ENCODE measurements around the gene CELA2B.
"Not testable (repeated sequence)": the region's sequence is repeated elsewhere in the genome, so short reads cannot be mapped to it uniquely, and the experiment has no call there.

- not testable (repeated sequence) for TF ChIP-seq SIN3A (conservative IDR thresholded peaks at IDR 0.05 in 1 of 2, IDR thresholded peaks at IDR 0.05 in 1 of 2; ENCODE audit: low read depth in 1 of 2, low read length in 2 of 2); RBBP5 (IDR thresholded peaks at IDR 0.05; ENCODE audit: borderline replicate concordance, low read depth, low read length)
Observed at GRCh38 chr1:15482983-15483543, 7.2 kb downstream of the CELA2B start.

Data from H1 (cell line).